ENCODE results near the gene FAM131A.

GRCh38 chr3:184348057-184348382, 10.6 kb downstream of the FAM131A start:
- TF ChIP-seq POLR2A (IDR thresholded peaks at IDR 0.05; ENCODE audit: low read depth, low read length) (no peak), TAF1 (IDR thresholded peaks at IDR 0.05; ENCODE audit: borderline replicate concordance, low read depth, low read length) (no peak)

Measured in GM12892 (cell line).